HG02970 (cell line): ENCODE results near the gene SLC9A3.
A peak's percentile ranks its signal among the peaks of the same experiment; 100 is the strongest.

Experiments
- ATAC-seq: cut with Tn5 transposase; IDR thresholded peaks from one replicate; pipeline ENCODE4 v1.9.1; 2021; ENCODE audit warnings: mild to moderate bottlenecking, moderate library complexity, moderate number of reproducible peaks; ENCODE audit not compliant: unreplicated experiment, low FRiP score

The SLC9A3 gene

GRCh38 chr5:434443-435146, 89.7 kb downstream of the SLC9A3 start:
- no peak for ATAC-seq

- ATAC-seq = no peak
Measured at GRCh38 chr5:433836-434235, 90.4 kb downstream of the SLC9A3 start.

GRCh38 chr5:432928-433791, 91.1 kb downstream of the SLC9A3 start:
- no peak for ATAC-seq

GRCh38 chr5:432201-432927, 91.9 kb downstream of the SLC9A3 start:
- no peak for ATAC-seq

GRCh38 chr5:431711-432050, 92.6 kb downstream of the SLC9A3 start:
- ATAC-seq = no peak

GRCh38 chr5:431001-431710, 93.1 kb downstream of the SLC9A3 start:
- no peak for ATAC-seq

GRCh38 chr5:430214-430925, 93.9 kb downstream of the SLC9A3 start:
- no peak for ATAC-seq

- no peak for ATAC-seq
Measured at GRCh38 chr5:429453-430188, 94.6 kb downstream of the SLC9A3 start.

GRCh38 chr5:428754-429452, 95.3 kb downstream of the SLC9A3 start:
- ATAC-seq = no peak

GRCh38 chr5:428219-428618, 96.0 kb downstream of the SLC9A3 start:
- no peak for ATAC-seq

- no peak for ATAC-seq
Measured at GRCh38 chr5:427415-428087, 96.7 kb downstream of the SLC9A3 start.

- ATAC-seq = no peak
Measured at GRCh38 chr5:426392-426976, 97.8 kb downstream of the SLC9A3 start.

GRCh38 chr5:425714-426113, 98.5 kb downstream of the SLC9A3 start:
- no peak for ATAC-seq

- peak; percentile 54 for ATAC-seq
Measured at GRCh38 chr5:424301-425110, 99.7 kb downstream of the SLC9A3 start.

- no peak for ATAC-seq
Measured at GRCh38 chr5:423626-424261, 100.5 kb downstream of the SLC9A3 start.

- no peak for ATAC-seq
Measured at GRCh38 chr5:423233-423565, 101.0 kb downstream of the SLC9A3 start.
